Loucy (cell line): ENCODE results near the gene DUSP2.

Source experiments
- H2AFZ ChIP-seq: fragments of 200-600 bp; sonication (generic); 2 replicates; pipeline ENCODE4 v1.6.0; 2016; ENCODE audit warnings: antibody characterized with exemption, mild to moderate bottlenecking, low read length, moderate library complexity
- H3F3A ChIP-seq: fragments of 200-600 bp; 2 replicates; pipeline ENCODE4 v1.6.0; 2016; ENCODE audit warnings: antibody characterized with exemption, low read depth, mild to moderate bottlenecking
- H3K27me3 ChIP-seq: fragments of 200-600 bp; sonication (generic); 2 replicates; pipeline ENCODE4 v1.6.1; 2014; ENCODE audit warnings: low read length, mild to moderate bottlenecking; ENCODE audit not compliant: insufficient read depth, poor library complexity, severe bottlenecking
- H3K36me3 ChIP-seq: fragments of 200-600 bp; sonication (generic); 2 replicates; pipeline ENCODE4 v1.6.1; 2016; ENCODE audit warnings: low read length; ENCODE audit not compliant: insufficient read depth
- H3K4me1 ChIP-seq: fragments of 200-600 bp; sonication (generic); 2 replicates; pipeline ENCODE4 v1.5.1; 2014; ENCODE audit warnings: low read length, mild to moderate bottlenecking; ENCODE audit not compliant: insufficient read depth, poor library complexity, severe bottlenecking
- H3K4me2 ChIP-seq: fragments of 200-600 bp; sonication (generic); 2 replicates; pipeline ENCODE4 v1.6.0; 2014; ENCODE audit warnings: antibody characterized with exemption, low read length, low read depth, mild to moderate bottlenecking; ENCODE audit not compliant: poor library complexity, severe bottlenecking
- H3K4me3 ChIP-seq: fragments of 200-600 bp; sonication (generic); 2 replicates; pipeline ENCODE4 v1.5.1; 2014; ENCODE audit warnings: low read length, mild to moderate bottlenecking, mixed read lengths; ENCODE audit not compliant: poor library complexity, severe bottlenecking
- H3K79me2 ChIP-seq: fragments of 200-600 bp; sonication (generic); 2 replicates; pipeline ENCODE4 v1.6.1; 2014; ENCODE audit warnings: low read length; ENCODE audit not compliant: insufficient read depth
- H3K9ac ChIP-seq: fragments of 200-600 bp; sonication (generic); 2 replicates; pipeline ENCODE4 v1.6.0; 2014; ENCODE audit warnings: mild to moderate bottlenecking, low read depth, low read length, moderate library complexity; ENCODE audit not compliant: poor library complexity, severe bottlenecking
- H3K9me2 ChIP-seq: fragments of 200-600 bp; sonication (generic); replicated peaks from 2 replicates; pipeline ENCODE4 v1.6.1; 2016; ENCODE audit warnings: low read depth, low read length, mixed read lengths
- H3K9me3 ChIP-seq: fragments of 200-600 bp; sonication (generic); 2 replicates; pipeline ENCODE4 v1.6.1; 2014; ENCODE audit warnings: mild to moderate bottlenecking, antibody characterized with exemption, low read length, low read depth; ENCODE audit not compliant: insufficient read depth
- H4K20me1 ChIP-seq: fragments of 200-600 bp; sonication (generic); 2 replicates; pipeline ENCODE4 v1.6.0; 2014; ENCODE audit warnings: antibody characterized with exemption, low read length, mild to moderate bottlenecking; ENCODE audit not compliant: insufficient read depth, poor library complexity, severe bottlenecking
- CTCF ChIP-seq: fragments of 200-600 bp; sonication (generic); conservative IDR thresholded peaks from 2 replicates; pipeline ENCODE4 v1.5.1; 2014; ENCODE audit warnings: mild to moderate bottlenecking, antibody characterized with exemption, low read length
- EZH2phosphoT487 ChIP-seq: fragments of 200-600 bp; IDR thresholded peaks from 2 replicates; pipeline ENCODE4 v1.6.1; 2018; ENCODE audit warnings: antibody characterized with exemption, mild to moderate bottlenecking, moderate library complexity, borderline replicate concordance

DUSP2 gene

GRCh38 chr2:96156011-96156820, 11.0 kb upstream of the DUSP2 start:
- H3K9me3 ChIP-seq, result no peaks in the 10 kb centered on the region
- no peaks in the 10 kb centered on the region for H3K9me2 ChIP-seq
- no peaks in the 10 kb centered on the region for H3F3A ChIP-seq
- peaks cover 21% of the 10 kb centered on the region for H3K4me1 ChIP-seq
- H3K9ac ChIP-seq, result no peak overlapping the region
- no peak overlapping the region for H3K4me2 ChIP-seq
- H3K27me3 ChIP-seq, result no peaks in the 10 kb centered on the region
- TF ChIP-seq EZH2phosphoT487 (no peak), CTCF (no peak; the same call in 1 of the 2 replicates)
- H3K79me2 ChIP-seq, result no peaks in the 10 kb centered on the region
- no peak overlapping the region for H2AFZ ChIP-seq
- H3K4me3 ChIP-seq, result no peak overlapping the region
- H4K20me1 ChIP-seq, result no peaks in the 10 kb centered on the region
- no peaks in the 10 kb centered on the region for H3K36me3 ChIP-seq

- Histone ChIP-seq H3K9me2 (no peaks in the 10 kb centered on the region), H3K36me3 (no peaks in the 10 kb centered on the region), H3K4me1 (peaks cover 25% of the 10 kb centered on the region), H3F3A (no peaks in the 10 kb centered on the region), H3K9ac (no peak overlapping the region), H3K79me2 (no peaks in the 10 kb centered on the region), H3K4me2 (no peak overlapping the region), H4K20me1 (no peaks in the 10 kb centered on the region), H3K4me3 (no peak overlapping the region), H2AFZ (no peak overlapping the region), H3K9me3 (no peaks in the 10 kb centered on the region), H3K27me3 (no peaks in the 10 kb centered on the region)
- no peak for TF ChIP-seq EZH2phosphoT487
- no peak for TF ChIP-seq CTCF
Observed at GRCh38 chr2:96154506-96155380, 9.5 kb upstream of the DUSP2 start.

GRCh38 chr2:96153991-96154431, 8.8 kb upstream of the DUSP2 start:
- Histone ChIP-seq H3K4me1 (peaks cover 27% of the 10 kb centered on the region), H3K9ac (no peak overlapping the region), H3K4me2 (no peak overlapping the region)

More at GRCh38 chr2:96153991-96154431, 8.8 kb upstream of the DUSP2 start:
- H3K79me2 ChIP-seq, result no peaks in the 10 kb centered on the region
- H4K20me1 ChIP-seq, result no peaks in the 10 kb centered on the region
- H3K9me3 ChIP-seq, result no peaks in the 10 kb centered on the region
- no peaks in the 10 kb centered on the region for H3K36me3 ChIP-seq
- H3K27me3 ChIP-seq, result no peaks in the 10 kb centered on the region
- no peak overlapping the region for H3K4me3 ChIP-seq
- H3K9me2 ChIP-seq, result no peaks in the 10 kb centered on the region
- no peak overlapping the region for H2AFZ ChIP-seq
- no peaks in the 10 kb centered on the region for H3F3A ChIP-seq
- peak; percentile 39 for TF ChIP-seq CTCF
- TF ChIP-seq EZH2phosphoT487, result no peak
